DMS53 treated with DMSO at 0.1 percent for 48 hours (cell line): Measurements from ENCODE around the gene SRCAP.

Experiments used
- DNase-seq: peaks from one replicate; lab custom pipeline; 2025; ENCODE audit not compliant: unreplicated experiment; lab: John Stamatoyannopoulos, UW

The SRCAP gene

DNA sequence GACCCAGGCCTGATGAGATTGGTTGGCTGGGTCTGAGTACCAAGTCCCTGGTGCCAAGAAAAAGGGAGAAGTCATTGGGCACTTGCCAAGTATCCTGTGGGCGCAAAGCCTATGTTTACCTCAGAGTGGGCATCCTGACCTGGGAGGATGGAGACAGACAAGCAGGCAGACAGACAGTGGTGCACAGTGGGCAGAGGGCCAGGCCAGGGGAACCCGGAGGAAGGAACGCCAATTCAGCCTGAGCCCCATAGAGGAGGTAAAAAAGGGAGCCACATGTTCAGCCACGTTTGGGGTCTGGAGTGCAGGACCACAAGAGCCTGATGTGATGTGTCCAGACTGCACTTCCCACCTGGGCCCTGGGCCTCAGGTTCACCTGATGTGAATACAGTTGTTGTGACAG is 54.6 kb downstream of the SRCAP start:
- DNase-seq: no peak

GRCh38 chr16:30755955-30756780 is 57.2 kb downstream of the SRCAP start:
- no peak for DNase-seq

DNA sequence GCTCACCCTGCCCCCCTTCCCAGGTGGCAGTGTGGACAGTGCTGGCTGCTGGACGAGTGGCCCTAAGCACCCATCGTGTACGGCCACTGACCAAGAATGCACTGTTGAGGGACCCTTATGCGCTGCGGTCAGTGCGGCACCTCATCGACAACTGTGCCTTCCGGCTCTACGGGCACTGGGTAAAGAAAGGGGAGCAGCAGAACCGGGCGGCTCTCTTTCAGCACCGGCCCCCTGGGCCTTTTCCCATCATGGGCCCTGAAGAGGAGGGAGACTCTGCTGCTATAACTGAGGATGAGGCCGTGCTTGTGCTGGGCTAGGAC is 57.8 kb downstream of the SRCAP start:
- no peak for DNase-seq

GRCh38 chr16:30757316-30757715 is 58.3 kb downstream of the SRCAP start:
- DNase-seq: no peak

- DNase-seq: no peak
Measured at GRCh38 chr16:30758988-30759491, 60.1 kb downstream of the SRCAP start.

DNA sequence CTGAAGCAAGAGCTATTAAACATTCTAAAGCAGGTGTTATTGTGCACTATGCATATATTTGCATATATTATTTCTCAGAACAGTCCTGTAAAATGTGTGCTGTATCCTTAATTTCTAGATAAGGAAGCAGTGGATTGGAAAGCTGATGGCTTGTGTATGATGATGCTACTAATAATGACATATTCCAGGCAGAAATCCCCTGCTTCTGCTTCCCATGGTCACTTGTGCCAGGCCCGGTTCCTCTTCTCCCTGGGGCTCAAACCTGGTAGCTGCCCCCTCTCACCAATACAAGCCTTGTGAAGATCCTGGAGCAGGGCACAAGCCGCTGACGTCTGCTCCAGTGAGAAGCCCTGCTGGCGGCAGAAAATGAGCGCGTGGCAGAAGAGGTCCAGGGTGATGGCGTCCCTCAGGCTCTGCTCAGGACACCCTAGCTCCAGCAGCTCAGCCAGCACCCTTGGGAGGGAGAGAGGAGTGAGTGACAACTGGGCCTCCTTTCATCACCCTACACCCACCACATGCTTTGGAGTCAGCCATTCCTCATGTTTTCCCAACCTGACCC is 61.1 kb downstream of the SRCAP start:
- no peak for DNase-seq

- no peak for DNase-seq
Measured at GRCh38 chr16:30760577-30761426, 61.8 kb downstream of the SRCAP start.

DNA sequence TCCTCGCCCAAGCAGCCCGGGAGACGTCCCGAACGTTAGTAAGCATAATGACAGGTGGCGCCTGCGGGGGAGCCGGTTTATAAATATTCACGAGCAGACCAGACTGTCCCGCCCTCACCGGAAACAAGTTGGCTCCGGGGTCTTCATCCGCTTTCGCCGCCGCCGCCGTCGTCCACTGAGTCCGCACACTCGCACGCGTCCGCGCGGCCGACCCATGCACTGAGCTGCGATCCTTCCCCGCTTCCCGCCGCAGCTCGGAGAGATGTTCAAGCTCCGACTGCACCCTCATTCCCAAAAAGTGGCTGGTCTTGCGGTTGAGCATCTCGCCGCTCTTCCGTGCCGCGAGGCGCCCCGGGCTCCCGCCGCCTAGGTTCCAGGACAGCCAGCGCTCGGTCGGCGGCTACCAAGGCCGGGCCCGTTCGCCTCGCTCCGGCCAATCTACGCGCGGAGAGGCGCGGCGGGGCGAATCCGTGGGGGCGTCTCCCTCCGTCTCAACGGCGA is 62.5 kb downstream of the SRCAP start:
- no peak for DNase-seq

- peak; percentile 88 for DNase-seq
Measured at GRCh38 chr16:30761928-30762902, 63.2 kb downstream of the SRCAP start, which contains the start of the genes CFAP119 and RNF40. TSS of gene CFAP119 (minus strand) at chr16:30762062. CDS start at chr16:30761748, 314 bp downstream. TSS of gene RNF40 (plus strand) at chr16:30762322. CDS start at chr16:30762546, 224 bp downstream.

GRCh38 chr16:30762991-30763725 is 64.2 kb downstream of the SRCAP start:
- DNase-seq: no peak

- DNase-seq: no peak
Measured at GRCh38 chr16:30764086-30764485, 65.1 kb downstream of the SRCAP start.

DNA sequence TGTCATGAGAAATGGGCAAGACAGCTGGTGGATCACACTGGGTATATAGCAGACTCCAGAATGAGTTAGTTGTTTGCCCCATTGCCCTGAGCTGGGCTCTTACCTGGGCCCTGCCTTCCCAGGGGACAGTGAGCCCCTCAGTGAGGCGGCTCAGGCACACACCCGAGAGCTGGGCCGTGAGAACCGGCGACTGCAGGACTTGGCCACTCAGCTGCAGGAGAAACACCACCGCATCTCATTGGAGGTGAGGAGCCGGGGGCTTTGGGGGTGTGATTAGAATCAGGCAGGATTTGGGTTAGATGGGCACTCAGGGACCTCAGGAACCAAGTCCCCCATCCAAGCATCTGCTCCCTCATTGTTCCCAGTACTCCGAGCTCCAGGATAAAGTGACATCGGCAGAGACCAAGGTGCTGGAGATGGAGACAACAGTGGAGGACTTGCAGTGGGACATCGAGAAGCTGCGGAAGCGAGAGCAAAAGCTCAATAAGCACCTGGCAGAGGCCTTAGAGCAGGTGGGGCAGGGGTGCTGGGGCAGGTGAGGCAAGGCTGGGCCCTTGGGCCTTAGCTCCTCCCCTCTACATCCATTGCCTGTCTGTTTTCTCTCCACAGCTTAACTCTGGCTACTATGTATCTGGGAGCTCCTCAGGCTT is 66.0 kb downstream of the SRCAP start:
- no peak for DNase-seq

DNA sequence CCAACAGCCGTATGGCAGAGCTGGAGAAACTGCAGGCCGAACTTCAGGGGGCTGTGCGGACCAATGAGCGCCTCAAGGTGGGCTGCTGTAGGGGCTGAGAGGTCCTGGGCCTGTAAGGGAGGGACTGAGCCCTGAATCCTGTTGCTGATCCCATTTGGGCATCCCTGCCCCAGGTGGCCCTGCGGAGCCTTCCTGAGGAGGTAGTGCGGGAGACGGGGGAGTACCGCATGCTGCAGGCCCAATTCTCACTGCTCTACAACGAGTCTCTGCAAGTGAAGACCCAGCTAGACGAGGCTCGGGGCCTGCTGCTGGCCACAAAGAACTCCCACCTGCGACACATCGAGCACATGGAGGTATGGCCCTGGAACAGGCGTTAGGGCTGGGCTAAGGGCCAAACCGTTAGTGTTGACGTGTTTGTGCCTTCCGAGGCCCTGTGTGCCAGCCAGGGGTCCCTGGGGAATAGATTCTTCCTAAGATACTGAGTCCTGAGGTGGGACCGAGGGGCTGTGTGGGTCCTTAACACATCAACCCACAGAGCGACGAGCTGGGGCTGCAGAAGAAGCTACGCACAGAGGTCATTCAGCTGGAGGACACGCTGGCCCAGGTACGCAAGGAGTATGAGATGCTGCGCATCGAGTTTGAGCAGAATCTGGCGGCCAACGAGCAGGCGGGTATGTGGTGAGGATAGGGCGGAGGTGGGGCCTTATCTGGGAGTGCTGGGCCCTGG is 67.4 kb downstream of the SRCAP start:
- no peak for DNase-seq

DNA sequence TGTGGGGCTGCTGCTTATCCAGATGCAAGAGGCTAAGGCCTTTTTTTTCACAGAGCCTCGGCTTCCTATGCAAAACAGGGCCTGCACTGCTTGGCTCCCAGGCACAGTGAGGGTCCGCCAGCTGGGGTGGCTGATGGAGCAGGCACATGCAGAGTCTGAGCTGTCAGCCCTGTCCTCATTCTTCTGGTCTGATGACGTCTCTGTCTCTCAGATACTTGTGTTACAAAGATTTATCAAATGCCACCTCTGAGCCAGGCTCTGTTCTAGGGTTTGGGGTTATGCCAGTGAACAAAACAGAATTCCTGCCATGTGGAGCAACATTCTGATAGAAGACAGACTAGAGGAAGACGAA is 67.9 kb downstream of the SRCAP start:
- DNase-seq: no peak

GRCh38 chr16:30767767-30768465 is 68.9 kb downstream of the SRCAP start:
- no peak for DNase-seq

DNA sequence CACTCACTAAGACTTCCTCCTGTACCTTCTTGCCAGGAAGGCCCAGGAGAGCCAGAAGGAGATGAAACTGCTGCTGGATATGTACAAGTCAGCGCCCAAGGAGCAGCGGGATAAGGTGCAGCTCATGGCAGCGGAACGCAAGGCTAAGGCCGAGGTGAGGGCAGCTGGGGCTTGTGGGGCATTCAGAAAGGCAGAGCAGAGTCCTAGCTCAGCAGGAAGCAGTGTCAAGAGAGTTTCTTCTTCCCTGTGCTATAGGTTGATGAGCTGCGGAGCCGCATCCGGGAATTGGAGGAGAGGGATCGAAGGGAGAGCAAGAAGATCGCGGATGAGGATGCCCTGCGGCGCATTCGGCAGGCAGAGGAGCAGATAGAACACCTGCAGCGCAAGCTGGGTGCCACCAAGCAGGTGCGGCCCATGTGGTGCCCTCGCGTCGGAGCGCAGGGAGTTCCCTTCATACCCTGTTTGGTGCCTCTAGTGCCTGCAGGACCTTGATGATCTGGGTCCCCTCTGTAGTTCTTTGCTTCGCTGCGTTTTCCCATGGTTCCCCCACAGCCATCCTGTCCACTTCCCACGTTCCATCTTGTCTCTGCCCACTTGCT is 69.7 kb downstream of the SRCAP start:
- no peak for DNase-seq

GRCh38 chr16:30769379-30770089 is 70.6 kb downstream of the SRCAP start:
- no peak for DNase-seq
